GM04504 (cell line): ENCODE results near the gene PIGU.
A peak's percentile ranks its signal among the peaks of the same experiment; 100 is the strongest.
"Not testable (repeated sequence)": the region's sequence is repeated elsewhere in the genome, so short reads cannot be mapped to it uniquely, and the experiment has no call there.

Source experiments
- DNase-seq: peaks from one replicate; pipeline ENCODE4 v3.0.0-alpha.2; 2012; ENCODE audit warnings: low read depth

The PIGU gene

GRCh38 chr20:34706912-34707784 lies 30.3 kb upstream of the PIGU start:
- no peak for DNase-seq

- no peak for DNase-seq
Observed at GRCh38 chr20:34706302-34706875, 29.5 kb upstream of the PIGU start.

GRCh38 chr20:34705397-34706301 lies 28.8 kb upstream of the PIGU start:
- no peak for DNase-seq

- DNase-seq, result no peak
Observed at GRCh38 chr20:34705008-34705396, 28.1 kb upstream of the PIGU start.

- DNase-seq, result peak; percentile 69
Observed at GRCh38 chr20:34704177-34705007, 27.5 kb upstream of the PIGU start, which contains the start of gene TP53INP2. TP53INP2 (plus strand) TSS chr20:34704344; CDS start chr20:34708740, 4,396 bp downstream.

- DNase-seq, result no peak
Observed at GRCh38 chr20:34703424-34704176, 26.7 kb upstream of the PIGU start.

GRCh38 chr20:34703061-34703423 lies 26.1 kb upstream of the PIGU start:
- no peak for DNase-seq

- no peak for DNase-seq
Observed at GRCh38 chr20:34701405-34702085, 24.7 kb upstream of the PIGU start.

GRCh38 chr20:34693414-34693813 lies 16.5 kb upstream of the PIGU start:
- no peak for DNase-seq

- DNase-seq, result no peak
Observed at GRCh38 chr20:34691838-34692237, 14.9 kb upstream of the PIGU start.

GRCh38 chr20:34689486-34689885 lies 12.6 kb upstream of the PIGU start:
- no peak for DNase-seq

- no peak for DNase-seq
Observed at GRCh38 chr20:34683667-34684066, 6.8 kb upstream of the PIGU start.

- DNase-seq, result no peak
Observed at GRCh38 chr20:34680586-34681175, 3.8 kb upstream of the PIGU start.

GRCh38 chr20:34675993-34676641 lies 775 bp downstream of the PIGU start:
- DNase-seq, result no peak

GRCh38 chr20:34675561-34675960 lies 1.3 kb downstream of the PIGU start:
- no peak for DNase-seq

- no peak for DNase-seq
Observed at GRCh38 chr20:34673412-34673811, 3.5 kb downstream of the PIGU start.

GRCh38 chr20:34669094-34669493 lies 7.8 kb downstream of the PIGU start:
- DNase-seq, result no peak

GRCh38 chr20:34664751-34665150 lies 12.1 kb downstream of the PIGU start:
- DNase-seq, result not testable (repeated sequence)

- peak; percentile 67 for DNase-seq
Observed at GRCh38 chr20:34663213-34663943, 13.5 kb downstream of the PIGU start.
